Activated naive CD4-positive, alpha-beta T cell treated with anti-CD3 and anti-CD28 coated beads, Interleukin-2, amount 10 ng/mL, durations not matched to agents 7 days and 5 days (primary cell): ENCODE measurements around the gene GPRC5B.
A peak's percentile ranks its signal among the peaks of the same experiment; 100 is the strongest.

Source experiments
- CTCF ChIA-PET: fragments of 350-600 bp; sonication (Branson Sonifier 250); formaldehyde crosslinking; loops from one replicate; lab custom pipeline; 2021; ENCODE audit warnings: antibody characterized with exemption; lab: Charles Lee
- DNase-seq: peaks from one replicate; pipeline ENCODE4 v3.0.0-alpha.2; 2020
- H3K27ac Mint-ChIP-seq: one replicate; pipeline ENCODE4 v1.8.0; 2021; ENCODE audit warnings: mild to moderate bottlenecking, moderate library complexity, mixed read lengths
- H3K27me3 Mint-ChIP-seq: one replicate; pipeline ENCODE4 v1.8.0; 2021; ENCODE audit warnings: mild to moderate bottlenecking, mixed read lengths
- H3K36me3 Mint-ChIP-seq: one replicate; pipeline ENCODE4 v1.8.0; 2021; ENCODE audit warnings: mixed read lengths
- H3K4me1 Mint-ChIP-seq: one replicate; pipeline ENCODE4 v1.8.0; 2021; ENCODE audit warnings: mixed read lengths
- H3K4me3 Mint-ChIP-seq: one replicate; pipeline ENCODE4 v1.8.0; 2021; ENCODE audit warnings: mild to moderate bottlenecking, moderate library complexity, mixed read lengths
- H3K9me3 Mint-ChIP-seq: one replicate; pipeline ENCODE4 v1.8.0; 2021; ENCODE audit warnings: mixed read lengths

Gene GPRC5B

GRCh38 chr16:19817122-19817521 is 67.5 kb downstream of the GPRC5B start:
- H3K27me3 Mint-ChIP-seq, result peaks cover 4% of the 10 kb centered on the region
- CTCF ChIA-PET, result no interaction called here
- H3K9me3 Mint-ChIP-seq, result peaks cover 2% of the 10 kb centered on the region
- H3K36me3 Mint-ChIP-seq, result no peaks in the 10 kb centered on the region
- H3K4me3 Mint-ChIP-seq, result no peak overlapping the region
- H3K27ac Mint-ChIP-seq, result no peak overlapping the region
- H3K4me1 Mint-ChIP-seq, result no peaks in the 10 kb centered on the region
- no peak for DNase-seq

- no peak overlapping the region for H3K27ac Mint-ChIP-seq
- H3K9me3 Mint-ChIP-seq, result peaks cover 2% of the 10 kb centered on the region
- no peaks in the 10 kb centered on the region for H3K4me1 Mint-ChIP-seq
- CTCF ChIA-PET, result no interaction called here
- no peaks in the 10 kb centered on the region for H3K36me3 Mint-ChIP-seq
- H3K4me3 Mint-ChIP-seq, result no peak overlapping the region
- DNase-seq, result no peak
- H3K27me3 Mint-ChIP-seq, result peaks cover 4% of the 10 kb centered on the region
Observed at GRCh38 chr16:19815418-19815817, 69.2 kb downstream of the GPRC5B start.

- peaks cover 2% of the 10 kb centered on the region for H3K9me3 Mint-ChIP-seq
- no peak for DNase-seq
- H3K27me3 Mint-ChIP-seq, result peaks cover 4% of the 10 kb centered on the region
- no peak overlapping the region for H3K27ac Mint-ChIP-seq
- no peaks in the 10 kb centered on the region for H3K36me3 Mint-ChIP-seq
- no peak overlapping the region for H3K4me3 Mint-ChIP-seq
- H3K4me1 Mint-ChIP-seq, result peaks cover 17% of the 10 kb centered on the region
- CTCF ChIA-PET, result no interaction called here
Observed at GRCh38 chr16:19812986-19813385, 71.7 kb downstream of the GPRC5B start.

GRCh38 chr16:19810817-19811731 is 73.6 kb downstream of the GPRC5B start:
- H3K9me3 Mint-ChIP-seq, result peaks cover 5% of the 10 kb centered on the region
- H3K27ac Mint-ChIP-seq, result no peak overlapping the region
- CTCF ChIA-PET, result no interaction called here
- peaks cover 2% of the 10 kb centered on the region for H3K27me3 Mint-ChIP-seq
- no peak for DNase-seq
- no peak overlapping the region for H3K4me3 Mint-ChIP-seq
- peaks cover 20% of the 10 kb centered on the region for H3K4me1 Mint-ChIP-seq
- H3K36me3 Mint-ChIP-seq, result peaks cover 3% of the 10 kb centered on the region

- no peaks in the 10 kb centered on the region for H3K27me3 Mint-ChIP-seq
- peak overlapping the region; percentile 68 for H3K27ac Mint-ChIP-seq
- peaks cover 34% of the 10 kb centered on the region for H3K4me1 Mint-ChIP-seq
- no peak for DNase-seq
- peaks cover 18% of the 10 kb centered on the region for H3K9me3 Mint-ChIP-seq
- CTCF ChIA-PET, result no interaction called here
- no peak overlapping the region for H3K4me3 Mint-ChIP-seq
- H3K36me3 Mint-ChIP-seq, result peaks cover 16% of the 10 kb centered on the region
Observed at GRCh38 chr16:19809693-19810092, 75.0 kb downstream of the GPRC5B start.

GRCh38 chr16:19809121-19809635 is 75.5 kb downstream of the GPRC5B start:
- CTCF ChIA-PET, result no interaction called here
- Mint-ChIP-seq H3K9me3 (peaks cover 18% of the 10 kb centered on the region), H3K36me3 (peaks cover 19% of the 10 kb centered on the region), H3K4me3 (no peak overlapping the region), H3K4me1 (peaks cover 39% of the 10 kb centered on the region), H3K27ac (peak overlapping the region; percentile 68), H3K27me3 (no peaks in the 10 kb centered on the region)
- no peak for DNase-seq

GRCh38 chr16:19808061-19808641 is 76.5 kb downstream of the GPRC5B start:
- H3K4me1 Mint-ChIP-seq, result peaks cover 46% of the 10 kb centered on the region
- peaks cover 18% of the 10 kb centered on the region for H3K9me3 Mint-ChIP-seq
- H3K27me3 Mint-ChIP-seq, result no peaks in the 10 kb centered on the region
- DNase-seq, result no peak
- no peak overlapping the region for H3K27ac Mint-ChIP-seq
- peaks cover 19% of the 10 kb centered on the region for H3K36me3 Mint-ChIP-seq
- CTCF ChIA-PET, result no interaction called here
- no peak overlapping the region for H3K4me3 Mint-ChIP-seq
